Right lobe of liver (tissue), 6 donors: ENCODE measurements around the gene RAB37. TPM values are rescaled to one million over a fixed set of nuclear protein-coding genes. Genes with fewer than 3 reads are reported as not detected.

Experiments used
- ATAC-seq, 4 donors: fragments of 200-7000 bp; cut with Tn5 transposase; one replicate each; pipeline ENCODE4 v1.9.1; 2020; ENCODE audit warnings: mild to moderate bottlenecking in 4 of 4, moderate library complexity in 4 of 4
- DNase-seq, 3 donors: peaks; one replicate each; pipeline ENCODE4 v3.0.0-alpha.2; 2020
- H3K27ac ChIP-seq, 3 donors: fragments of 200-600 bp; one replicate each; pipeline ENCODE4 v1.8.0; 2022
- H3K27me3 ChIP-seq, 2 donors: fragments of 200-600 bp; one replicate each; pipeline ENCODE4 v1.8.0; 2022
- H3K36me3 ChIP-seq, 4 donors: fragments of 200-600 bp; sonication (generic) in 1 of 4; one replicate each; pipeline versions ENCODE4 v1.5.1 to v1.8.0; 2017 to 2022; ENCODE audit warnings: control low read depth in 1 of 4
- H3K4me1 ChIP-seq, 4 donors: fragments of 200-600 bp; sonication (generic) in 1 of 4; one replicate each; pipeline versions ENCODE4 v1.5.1 to v1.8.0; 2017 to 2022; ENCODE audit warnings: control low read depth in 1 of 4
- H3K4me3 ChIP-seq, 3 donors: fragments of 200-600 bp; one replicate each; pipeline ENCODE4 v1.8.0; 2022
- H3K9me3 ChIP-seq, 4 donors: fragments of 200-600 bp; sonication (generic) in 1 of 4; one replicate each; pipeline versions ENCODE4 v1.5.1 to v1.8.0; 2017 to 2022; ENCODE audit warnings: control low read depth in 1 of 4
- CTCF ChIP-seq, 4 donors: fragments of 200-600 bp in 3 of 4; fragments of 450-650 bp in 1 of 4; IDR thresholded peaks; one replicate each; pipeline versions ENCODE4 v1.5.1 to v1.8.0; 2016 to 2022; ENCODE audit warnings: antibody characterized with exemption in 4 of 4, mild to moderate bottlenecking in 2 of 4
- POLR2A ChIP-seq: fragments of 450-650 bp; IDR thresholded peaks from one replicate; pipeline ENCODE4 v1.6.1; 2017; ENCODE audit warnings: antibody characterized with exemption, mild to moderate bottlenecking
- WGBS: methylation state at CpG from one replicate; pipeline ENCODE4 v1.1.6; 2018; ENCODE audit warnings: low coverage, low lambda C conversion rate; ENCODE audit not compliant: insufficient coverage; ENCODE audit errors: missing lambda C conversion rate; 5-methylcytosine and 5-hydroxymethylcytosine counted together
- intact Hi-C, 2 donors: fragments of 100-400 bp; cut with DNase I; formaldehyde crosslinking; loops; one replicate each; pipeline versions ENCODE4 v1.11.2 to v1.14.1; 2022
- total RNA-seq, 6 experiments: library from RNA; depleted of rRNA in 2 of 6; stranded (reverse); fragments of >200 nt in 2 of 6; fragmentation: NEBNext Ultra II Directional in 3 of 6; extraction: Animal tissue kit (Norgen Biotek cat#: 25700) in 3 of 6; gene quantifications; one replicate each; pipeline versions ENCODE4 v1.1.0 to v1.2.4, GENCODE V29; 2016 to 2023
- donor health status: DM: no; HTN: yes; CAD: no.
- donor health status: DM: no; HTN: no; CAD: no.
- donor health status: DM: no; HTN: no; CAD: no.
- donor health status: DM: no; HTN: yes; CAD: no.
- donor health status: DM: no; HTN: yes; CAD: no.

Gene RAB37
- total RNA-seq, 6 experiments from 2014 or later = 5.0 to 14.4 (median 9.0) TPM

- peak overlapping the region in 2 of 3 donors; percentile 44 to 79 for H3K27ac ChIP-seq
Observed at GRCh38 chr17:74770498-74771318, 33.7 kb downstream of the RAB37 start.

GRCh38 chr17:74771319-74771914 lies 34.4 kb downstream of the RAB37 start:
- ATAC-seq (no peak), DNase-seq (no peak)
- no peaks in the 10 kb centered on the region for H3K9me3 ChIP-seq
- peaks cover 0 to 35% (median 11%) of the 10 kb centered on the region in 4 donors for H3K36me3 ChIP-seq
- peaks cover 0 to 65% (median 32%) of the 10 kb centered on the region in 4 donors for H3K4me1 ChIP-seq
- H3K4me3 ChIP-seq = no peak overlapping the region
- no peak overlapping the region for H3K27ac ChIP-seq
- WGBS = no CpG with 5 or more reads among the region's 9 CpGs
- intact Hi-C loops = no loop called here
- TF ChIP-seq CTCF (IDR thresholded peaks at IDR 0.05) (no peak), POLR2A (no peak)
- H3K27me3 ChIP-seq = no peaks in the 10 kb centered on the region

More at GRCh38 chr17:74770498-74771318, 33.7 kb downstream of the RAB37 start:
- ATAC-seq = peak; percentile 63 to 82 (median 76)
- no peaks in the 10 kb centered on the region for H3K27me3 ChIP-seq
- no peaks in the 10 kb centered on the region for H3K9me3 ChIP-seq
- intact Hi-C loops = no loop called here
- TF ChIP-seq CTCF (IDR thresholded peaks at IDR 0.05) (peak; percentile 75 to 93 (median 89)), POLR2A (no peak)
- 24% methylated on average over 8 of the region's 16 CpGs for WGBS
- DNase-seq = peak; percentile 81 to 88 (median 87)
- no peak overlapping the region for H3K4me3 ChIP-seq
- peaks cover 0 to 71% (median 33%) of the 10 kb centered on the region in 4 donors for H3K4me1 ChIP-seq
- H3K36me3 ChIP-seq = peaks cover 0 to 35% (median 11%) of the 10 kb centered on the region in 4 donors

- H3K4me1 ChIP-seq = peaks cover 0 to 63% (median 31%) of the 10 kb centered on the region in 4 donors
- 64% methylated on average over 8 of the region's 13 CpGs for WGBS
- DNase-seq (no peak), ATAC-seq (no peak)
- H3K27ac ChIP-seq = no peak overlapping the region
- H3K27me3 ChIP-seq = no peaks in the 10 kb centered on the region
- no peak for TF ChIP-seq POLR2A
- intact Hi-C loops = no loop called here
- peaks cover 0 to 35% (median 11%) of the 10 kb centered on the region in 4 donors for H3K36me3 ChIP-seq
- no peak overlapping the region for H3K4me3 ChIP-seq
- no peaks in the 10 kb centered on the region for H3K9me3 ChIP-seq
Observed at GRCh38 chr17:74772053-74772452, 35.0 kb downstream of the RAB37 start.

GRCh38 chr17:74773414-74773813 lies 36.4 kb downstream of the RAB37 start:
- peaks cover 0 to 61% (median 28%) of the 10 kb centered on the region in 4 donors for H3K4me1 ChIP-seq
- no peak for DNase-seq
- no peak for TF ChIP-seq CTCF (IDR thresholded peaks at IDR 0.05)
- TF ChIP-seq POLR2A = no peak

GRCh38 chr17:74773871-74774286 lies 36.8 kb downstream of the RAB37 start:
- peaks cover 0 to 58% (median 26%) of the 10 kb centered on the region in 4 donors for H3K4me1 ChIP-seq

More at GRCh38 chr17:74773414-74773813, 36.4 kb downstream of the RAB37 start:
- ATAC-seq = no peak
- intact Hi-C loops = no loop called here
- no peaks in the 10 kb centered on the region for H3K27me3 ChIP-seq
- 71% methylated on average over 5 of the region's 6 CpGs for WGBS
- peaks cover 0 to 35% (median 10%) of the 10 kb centered on the region in 4 donors for H3K36me3 ChIP-seq
- no peak overlapping the region for H3K4me3 ChIP-seq
- peak overlapping the region in 2 of 3 donors; percentile 9 to 47 for H3K27ac ChIP-seq
- H3K9me3 ChIP-seq = no peaks in the 10 kb centered on the region

More at GRCh38 chr17:74773871-74774286, 36.8 kb downstream of the RAB37 start:
- TF ChIP-seq POLR2A (no peak), CTCF (IDR thresholded peaks at IDR 0.05) (no peak)
- peak in 1 of 4 donors; percentile 13 for ATAC-seq
- DNase-seq = no peak
- H3K27ac ChIP-seq = peak overlapping the region in 1 of 3 donors; percentile 47
- intact Hi-C loops = no loop called here
- peaks cover 0 to 33% (median 9%) of the 10 kb centered on the region in 4 donors for H3K36me3 ChIP-seq
- WGBS = 64% methylated on average over 3 of the region's 6 CpGs
- H3K4me3 ChIP-seq = no peak overlapping the region
- H3K9me3 ChIP-seq = no peaks in the 10 kb centered on the region
- H3K27me3 ChIP-seq = no peaks in the 10 kb centered on the region
